Esophagus (tissue), 2 donors: ENCODE measurements around the gene AK8. TPM values are rescaled to one million over a fixed set of nuclear protein-coding genes. Genes with fewer than 3 reads are reported as not detected.

ENCODE experiments used
- H3K27ac ChIP-seq, 2 donors: one replicate each; pipeline ENCODE4 v1.5.1; 2013; ENCODE audit warnings: low read depth in 2 of 2, mild to moderate bottlenecking in 2 of 2, inconsistent platforms in 1 of 2, low read length in 1 of 2, moderate library complexity in 1 of 2
- H3K27me3 ChIP-seq, 2 donors: one replicate each; pipeline ENCODE4 v1.6.1; 2013; ENCODE audit warnings: low read length in 2 of 2, control low read depth in 1 of 2, mild to moderate bottlenecking in 1 of 2; ENCODE audit not compliant: insufficient read depth in 2 of 2, control insufficient read depth in 1 of 2
- H3K36me3 ChIP-seq, 2 donors: one replicate each; pipeline ENCODE4 v1.6.1; 2013; ENCODE audit warnings: low read length in 1 of 2; ENCODE audit not compliant: control insufficient read depth in 2 of 2, insufficient read depth in 2 of 2
- H3K4me1 ChIP-seq, 2 donors: one replicate each; pipeline ENCODE4 v1.6.1; 2013; ENCODE audit warnings: low read length in 1 of 2; ENCODE audit not compliant: control insufficient read depth in 2 of 2, insufficient read depth in 2 of 2
- H3K4me3 ChIP-seq, 2 donors: one replicate each; pipeline ENCODE4 v1.5.1; 2013; ENCODE audit warnings: low read length in 2 of 2, mild to moderate bottlenecking in 2 of 2, low read depth in 1 of 2, moderate library complexity in 1 of 2
- H3K9me3 ChIP-seq, 2 donors: one replicate each; pipeline ENCODE4 v1.6.1; 2013; ENCODE audit warnings: mild to moderate bottlenecking in 2 of 2, low read depth in 1 of 2, low read length in 1 of 2, moderate library complexity in 1 of 2; ENCODE audit not compliant: control insufficient read depth in 2 of 2, insufficient read depth in 1 of 2
- WGBS, 2 donors: extraction: QIAGEN DNeasy Blood & Tissue Kit; methylation state at CpG; one replicate each; pipeline ENCODE4 v1.1.7; 2013; 5-methylcytosine and 5-hydroxymethylcytosine counted together
- polyA plus RNA-seq, 2 donors: library from polyadenylated mRNA; stranded (reverse); fragments of 200-250 nt; gene quantifications; one replicate each; pipeline ENCODE4 v1.2.3, GENCODE V29; 2013
- donor health status: healthy with polysubstance abuse.
- donor health status: Bipolar disorder and iron deficiency.

The AK8 gene
- polyA plus RNA-seq, 2 donors = 0.39 to 0.58 TPM

- WGBS, 2 donors = 16 to 28% methylated on average over 1 of the region's 1 CpG
- Histone ChIP-seq H3K9me3 (no peaks in the 10 kb centered on the region), H3K4me3 (no peak overlapping the region), H3K36me3 (no peaks in the 10 kb centered on the region), H3K27me3 (no peaks in the 10 kb centered on the region), H3K4me1 (no peaks in the 10 kb centered on the region), H3K27ac (no peak overlapping the region)
Observed at GRCh38 chr9:132699956-132700355, 178.1 kb downstream of the AK8 start.

- Histone ChIP-seq H3K4me3 (no peak overlapping the region), H3K27me3 (no peaks in the 10 kb centered on the region), H3K4me1 (no peaks in the 10 kb centered on the region), H3K27ac (no peak overlapping the region), H3K9me3 (no peaks in the 10 kb centered on the region), H3K36me3 (no peaks in the 10 kb centered on the region)
- 18 to 32% methylated on average over 4 of the region's 4 CpGs for WGBS, 2 donors
Observed at GRCh38 chr9:132698989-132699388, 179.1 kb downstream of the AK8 start.

- Histone ChIP-seq H3K4me3 (no peak overlapping the region), H3K27me3 (no peaks in the 10 kb centered on the region), H3K9me3 (no peaks in the 10 kb centered on the region), H3K4me1 (no peaks in the 10 kb centered on the region), H3K27ac (no peak overlapping the region), H3K36me3 (no peaks in the 10 kb centered on the region)
Observed at GRCh38 chr9:132697230-132697629, 180.9 kb downstream of the AK8 start.

DNA sequence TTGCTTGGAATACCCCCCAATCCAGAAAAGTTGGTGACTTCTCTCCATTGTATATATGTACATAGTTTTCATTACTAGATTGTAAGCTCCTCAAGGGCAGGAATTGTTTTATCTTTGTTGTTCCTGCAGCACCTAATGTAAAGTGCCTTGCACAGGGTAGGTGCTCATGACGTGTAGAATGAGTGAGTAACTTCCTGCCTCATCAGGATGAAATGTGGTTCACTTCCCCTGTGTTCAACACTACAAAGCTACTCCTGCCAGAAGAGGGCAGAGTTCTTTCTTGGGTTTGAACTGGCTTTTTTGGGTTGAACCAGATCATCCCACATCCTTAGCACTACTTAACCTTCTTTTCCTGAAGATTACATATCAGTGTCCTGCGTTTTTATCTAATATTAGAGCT, 183.9 kb downstream of the AK8 start:
- no peaks in the 10 kb centered on the region for H3K4me1 ChIP-seq
- WGBS, 2 donors = 40 to 51% methylated on average over 2 of the region's 2 CpGs
- H3K4me3 ChIP-seq = no peak overlapping the region
- no peak overlapping the region for H3K27ac ChIP-seq
- no peaks in the 10 kb centered on the region for H3K27me3 ChIP-seq
- peaks cover 3 to 6% of the 10 kb centered on the region in 2 donors for H3K36me3 ChIP-seq
- H3K9me3 ChIP-seq = no peaks in the 10 kb centered on the region

GRCh38 chr9:132690696-132691095, 187.4 kb downstream of the AK8 start:
- peaks cover 14 to 15% of the 10 kb centered on the region in 2 donors for H3K36me3 ChIP-seq
- H3K4me3 ChIP-seq = no peak overlapping the region
- no peaks in the 10 kb centered on the region for H3K4me1 ChIP-seq
- no peaks in the 10 kb centered on the region for H3K27me3 ChIP-seq
- H3K27ac ChIP-seq = no peak overlapping the region
- WGBS, 2 donors = 93 to 95% methylated on average over 1 of the region's 1 CpG
- no peaks in the 10 kb centered on the region for H3K9me3 ChIP-seq

GRCh38 chr9:132683873-132684272, 194.2 kb downstream of the AK8 start:
- H3K4me3 ChIP-seq = no peak overlapping the region
- H3K36me3 ChIP-seq = peaks cover 14 to 16% of the 10 kb centered on the region in 2 donors
- no peaks in the 10 kb centered on the region for H3K27me3 ChIP-seq
- no peaks in the 10 kb centered on the region for H3K9me3 ChIP-seq
- H3K27ac ChIP-seq = no peak overlapping the region
- 94 to 96% methylated on average over 1 of the region's 1 CpG for WGBS, 2 donors
- no peaks in the 10 kb centered on the region for H3K4me1 ChIP-seq

DNA sequence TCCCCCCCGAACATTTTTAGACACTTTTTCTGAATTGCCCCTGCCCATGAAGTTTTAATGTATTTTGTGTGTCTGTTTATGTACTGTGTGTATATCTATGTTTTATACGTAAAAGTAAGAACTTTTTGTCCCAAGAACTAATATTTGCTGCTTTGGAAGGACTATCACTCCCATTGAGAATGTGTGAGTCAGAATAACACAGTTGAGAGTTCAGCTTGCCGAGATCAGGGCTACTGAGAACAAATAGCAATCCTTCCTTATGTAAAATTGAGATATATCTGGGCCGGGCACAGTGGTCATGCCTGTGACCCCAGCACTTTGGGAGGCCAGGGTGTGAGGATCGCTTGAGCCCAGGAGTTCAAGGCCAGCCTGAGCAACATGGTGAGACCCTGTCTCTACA, 196.5 kb downstream of the AK8 start:
- 78 to 81% methylated on average over 5 of the region's 5 CpGs for WGBS, 2 donors
- no peak overlapping the region for H3K4me3 ChIP-seq
- H3K36me3 ChIP-seq = peaks cover 17 to 18% of the 10 kb centered on the region in 2 donors
- no peaks in the 10 kb centered on the region for H3K9me3 ChIP-seq
- no peaks in the 10 kb centered on the region for H3K4me1 ChIP-seq
- H3K27me3 ChIP-seq = no peaks in the 10 kb centered on the region
- H3K27ac ChIP-seq = no peak overlapping the region

DNA sequence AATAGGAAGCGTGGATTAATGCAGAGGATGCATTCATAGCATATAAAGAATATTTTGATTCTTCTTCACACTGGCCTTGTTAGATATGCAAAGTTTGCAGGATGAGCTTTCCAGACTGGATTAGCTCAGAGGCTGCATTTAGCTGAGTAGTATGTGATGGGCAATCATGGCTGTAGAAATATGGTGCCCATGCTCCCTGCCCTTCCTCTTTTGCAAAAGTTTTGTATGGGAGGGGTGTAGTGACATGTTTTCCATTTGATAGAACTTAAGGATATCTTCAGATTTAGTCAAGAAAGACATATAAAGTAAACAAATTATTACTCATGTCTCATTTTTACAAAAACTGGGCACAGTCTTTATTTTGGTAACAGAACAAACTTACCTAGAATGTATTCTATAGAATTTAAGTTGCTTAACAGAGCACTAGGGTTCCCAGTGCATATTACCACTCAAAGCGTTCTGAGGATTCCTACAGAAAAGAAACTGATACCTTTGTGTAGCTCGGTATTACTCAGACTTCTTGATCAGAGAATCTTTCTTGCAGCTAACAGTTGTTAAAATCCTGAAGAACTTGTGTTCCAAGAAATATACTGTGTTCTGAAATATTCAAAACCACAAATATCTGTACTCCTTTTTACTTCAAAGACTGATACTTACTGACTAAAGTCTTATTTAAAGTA, 198.0 kb downstream of the AK8 start:
- Histone ChIP-seq H3K27ac (no peak overlapping the region), H3K9me3 (no peaks in the 10 kb centered on the region), H3K36me3 (peaks cover 13 to 16% of the 10 kb centered on the region in 2 donors), H3K4me1 (no peaks in the 10 kb centered on the region), H3K27me3 (no peaks in the 10 kb centered on the region), H3K4me3 (no peak overlapping the region)
- WGBS, 2 donors = 49 to 57% methylated on average over 3 of the region's 3 CpGs

DNA sequence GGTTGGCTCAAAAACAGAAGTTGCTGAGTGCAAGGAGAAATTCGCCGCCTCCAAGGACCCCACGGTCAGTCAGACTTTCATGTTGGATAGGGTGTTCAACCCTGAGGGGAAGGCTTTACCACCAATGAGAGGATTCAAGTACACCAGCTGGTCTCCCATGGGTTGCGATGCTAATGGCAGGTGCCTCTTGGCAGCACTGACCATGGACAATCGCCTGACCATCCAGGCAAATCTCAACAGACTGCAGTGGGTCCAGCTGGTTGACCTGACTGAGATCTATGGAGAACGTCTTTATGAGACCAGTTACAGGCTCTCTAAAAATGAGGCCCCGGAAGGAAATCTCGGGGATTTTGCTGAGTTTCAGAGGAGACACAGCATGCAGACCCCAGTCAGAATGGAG, 200.1 kb downstream of the AK8 start:
- H3K4me1 ChIP-seq = no peaks in the 10 kb centered on the region

More for the DNA sequence above, 200.1 kb downstream of the AK8 start:
- Histone ChIP-seq H3K4me3 (no peak overlapping the region), H3K9me3 (no peaks in the 10 kb centered on the region), H3K27ac (no peak overlapping the region), H3K36me3 (peaks cover 9 to 13% of the 10 kb centered on the region in 2 donors), H3K27me3 (no peaks in the 10 kb centered on the region)
- WGBS, 2 donors = 95 to 97% methylated on average over 8 of the region's 8 CpGs
